ENCODE measurements around the gene LRSAM1.
A peak's percentile ranks its signal among the peaks of the same experiment; 100 is the strongest.

Gene LRSAM1

DNA sequence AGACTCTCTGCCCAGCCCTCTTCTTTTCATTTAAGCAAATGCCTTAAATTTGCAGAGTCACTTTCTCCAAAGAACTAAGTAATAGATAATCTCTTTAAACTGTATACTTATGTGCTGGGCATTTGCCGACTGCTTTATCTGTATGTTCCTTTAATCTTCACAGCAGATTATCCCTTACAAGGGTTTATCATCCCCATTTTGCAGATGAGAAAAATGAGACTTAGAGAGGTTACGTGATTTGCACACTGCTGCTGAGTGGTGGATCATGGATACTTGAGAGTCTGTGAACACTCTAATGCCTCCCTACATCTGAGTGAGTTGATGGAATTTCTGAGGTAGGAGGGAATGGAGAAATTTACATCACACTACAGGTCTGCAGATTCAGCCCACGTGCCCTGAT is 23.0 kb upstream of the LRSAM1 start:
- DNase-seq, result no peak

DNA sequence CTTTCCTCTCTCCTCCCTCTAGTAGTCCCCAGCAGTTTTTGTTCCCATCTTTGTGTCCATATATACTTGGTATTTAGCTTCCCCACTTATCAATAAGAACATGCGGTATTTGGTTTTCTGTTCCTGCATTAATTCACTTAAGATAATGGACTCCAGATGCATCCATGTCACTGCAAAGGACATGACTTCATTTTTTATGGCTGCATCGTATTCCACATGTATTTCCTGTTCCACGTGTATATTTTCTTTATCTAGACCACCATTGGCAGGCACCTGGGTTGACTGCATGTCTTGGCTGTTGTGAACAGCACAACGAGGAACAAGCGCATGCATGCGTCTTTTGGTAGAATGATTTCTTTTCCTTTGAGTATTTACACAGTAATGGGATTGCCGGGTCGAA is 20.9 kb upstream of the LRSAM1 start:
- DNase-seq, result no peak

DNA sequence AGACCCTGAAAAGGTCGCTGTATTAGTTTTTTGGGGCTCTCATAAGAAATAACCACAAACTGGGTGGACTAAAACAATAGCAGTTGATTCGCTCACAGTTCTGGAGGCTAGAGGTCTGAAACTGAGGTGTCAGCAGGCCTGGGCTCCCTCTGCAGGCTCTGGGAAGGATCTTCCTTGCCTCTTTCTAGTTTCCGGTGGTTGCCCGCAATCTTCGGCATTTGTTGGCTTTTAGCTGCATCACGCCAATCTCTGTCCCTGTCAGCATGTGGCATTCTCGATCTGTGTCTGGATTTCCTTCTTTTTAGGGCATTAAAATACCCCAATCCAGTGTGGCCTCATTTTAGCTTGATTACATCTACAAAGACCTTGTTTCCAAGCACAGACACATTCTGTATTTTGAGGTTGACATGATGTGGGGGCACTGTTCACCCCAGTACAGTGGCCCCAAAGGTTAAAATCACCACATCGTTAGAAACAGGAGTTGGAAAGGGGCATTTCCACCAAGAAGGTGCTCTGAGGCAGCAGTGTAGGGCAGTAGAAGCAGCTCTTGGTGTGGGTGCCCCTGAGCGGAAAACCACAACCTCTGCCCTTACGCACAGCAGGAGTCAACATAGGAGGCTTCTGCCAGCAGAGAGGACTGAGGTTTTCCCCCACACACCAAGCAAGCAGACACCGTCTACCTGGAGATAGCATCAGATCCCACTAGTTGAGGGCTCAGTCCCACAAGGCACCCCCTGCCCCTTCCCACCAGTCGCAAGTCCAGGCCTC is 13.6 kb upstream of the LRSAM1 start:
- peak; percentile 46 for DNase-seq

DNA sequence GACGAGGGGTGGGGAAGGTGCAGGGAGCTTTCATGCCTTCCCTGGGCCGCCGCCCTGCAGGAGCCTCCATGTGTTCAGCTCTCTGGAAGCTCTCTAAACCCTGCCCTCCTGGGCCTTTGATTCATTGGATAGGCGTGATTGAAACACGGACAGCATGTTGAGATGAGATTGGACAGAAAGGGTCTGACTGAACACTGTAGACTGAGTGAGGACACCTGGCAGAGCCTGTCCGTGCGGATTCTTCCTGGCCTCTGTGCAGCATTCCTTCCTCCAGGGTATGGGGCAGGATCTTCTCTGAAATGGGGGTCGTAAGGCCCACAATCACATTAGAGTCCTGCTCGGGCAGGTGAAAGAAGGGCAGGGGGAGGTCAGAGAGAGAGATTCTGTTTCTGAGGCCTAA is 12.9 kb upstream of the LRSAM1 start:
- no peak for DNase-seq

DNA sequence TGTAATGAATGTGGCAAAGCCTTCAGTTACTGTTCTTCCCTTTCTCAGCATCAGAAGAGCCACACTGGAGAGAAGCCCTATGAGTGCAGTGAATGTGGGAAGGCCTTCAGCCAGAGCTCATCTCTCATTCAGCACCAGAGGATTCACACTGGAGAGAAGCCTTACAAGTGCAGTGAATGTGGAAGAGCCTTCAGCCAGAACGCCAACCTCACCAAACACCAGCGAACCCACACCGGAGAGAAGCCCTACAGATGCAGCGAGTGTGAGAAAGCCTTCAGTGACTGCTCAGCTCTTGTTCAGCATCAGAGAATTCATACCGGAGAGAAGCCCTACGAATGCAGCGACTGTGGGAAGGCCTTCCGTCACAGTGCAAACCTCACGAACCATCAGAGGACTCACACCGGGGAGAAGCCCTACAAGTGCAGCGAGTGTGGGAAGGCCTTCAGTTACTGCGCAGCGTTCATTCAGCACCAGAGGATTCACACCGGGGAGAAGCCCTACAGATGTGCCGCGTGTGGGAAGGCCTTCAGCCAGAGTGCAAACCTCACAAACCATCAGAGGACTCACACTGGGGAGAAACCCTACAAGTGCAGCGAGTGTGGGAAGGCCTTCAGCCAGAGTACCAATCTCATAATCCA is 6.9 kb upstream of the LRSAM1 start:
- DNase-seq, result peak; percentile 57

DNA sequence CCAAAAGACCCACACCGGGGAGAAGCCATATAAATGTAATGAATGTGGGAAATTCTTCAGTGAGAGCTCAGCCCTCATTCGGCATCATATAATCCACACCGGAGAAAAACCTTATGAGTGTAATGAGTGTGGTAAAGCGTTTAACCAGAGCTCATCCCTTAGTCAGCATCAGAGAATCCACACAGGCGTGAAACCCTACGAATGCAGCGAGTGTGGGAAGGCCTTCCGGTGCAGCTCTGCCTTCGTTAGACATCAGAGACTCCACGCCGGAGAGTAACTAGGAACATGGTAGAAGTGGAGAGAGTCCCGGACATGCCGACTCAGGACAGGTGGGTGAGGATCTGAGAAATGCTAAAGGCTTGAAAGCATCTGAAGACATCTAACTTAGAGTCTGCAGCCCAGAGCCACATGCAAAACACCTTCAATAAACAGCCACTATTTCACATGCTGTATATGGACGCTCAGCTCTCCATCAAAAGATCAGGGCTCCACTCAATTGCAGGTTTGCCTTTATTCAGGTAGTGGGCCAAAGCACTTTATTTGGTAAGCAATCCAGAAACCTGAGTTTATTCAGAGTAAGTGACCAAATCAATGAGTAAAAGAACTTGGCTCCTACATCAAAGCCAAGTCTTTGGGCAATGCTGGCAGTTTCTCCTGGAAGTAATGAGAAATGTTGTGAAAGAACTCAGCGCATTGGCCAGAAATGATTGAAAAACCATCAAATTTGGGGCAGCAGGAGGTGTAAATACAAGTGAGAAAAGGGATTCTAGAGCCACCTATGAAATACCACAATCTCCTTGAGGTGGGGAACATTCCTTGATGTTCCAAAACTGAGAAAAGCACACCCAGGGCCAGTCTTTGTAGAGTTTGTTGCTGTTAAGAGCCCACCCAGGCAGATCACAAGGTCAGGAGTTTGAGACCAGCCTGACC is 6.1 kb upstream of the LRSAM1 start:
- peak; percentile 54 for DNase-seq

DNA sequence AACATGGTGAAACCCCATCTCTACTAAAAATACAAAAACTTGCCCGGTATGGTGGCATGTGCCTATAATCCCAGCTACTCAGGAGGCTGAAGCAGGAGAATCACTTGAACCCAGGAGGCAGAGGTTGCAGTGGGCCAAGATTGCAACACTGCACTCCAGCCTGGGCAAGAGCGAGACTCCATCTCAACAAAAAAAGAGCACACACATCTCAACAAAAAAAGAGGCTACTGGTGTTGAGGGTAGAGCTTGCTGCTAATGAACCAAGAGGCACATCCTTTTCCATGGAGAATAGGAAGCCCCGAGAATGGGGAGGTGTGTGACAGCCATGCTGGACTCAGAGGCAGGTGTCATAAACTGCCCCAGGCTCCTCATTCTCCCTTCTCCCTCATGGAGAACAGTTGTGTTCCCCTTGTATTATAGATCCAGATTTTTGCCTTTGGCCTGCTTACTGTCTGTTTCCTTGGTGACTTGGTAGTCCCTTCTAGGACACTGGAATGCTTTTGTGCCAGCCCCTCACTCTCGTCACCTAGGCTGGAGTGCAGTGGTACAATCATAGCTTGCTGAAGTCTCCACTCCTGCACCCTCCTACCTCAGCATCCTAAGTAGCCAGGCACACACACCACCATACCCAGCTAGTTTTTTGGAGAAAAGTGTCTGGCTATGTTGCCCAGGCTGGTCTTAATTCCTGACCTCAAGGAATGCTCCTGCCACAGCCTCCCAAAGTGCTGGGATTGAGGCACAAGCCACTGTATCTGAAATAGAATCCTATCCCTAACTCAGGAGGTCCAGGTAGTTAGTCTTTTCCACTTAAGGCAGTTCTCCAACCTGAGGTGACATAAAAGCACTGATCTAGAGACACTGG is 5.2 kb upstream of the LRSAM1 start:
- peak; percentile 59 for DNase-seq

DNA sequence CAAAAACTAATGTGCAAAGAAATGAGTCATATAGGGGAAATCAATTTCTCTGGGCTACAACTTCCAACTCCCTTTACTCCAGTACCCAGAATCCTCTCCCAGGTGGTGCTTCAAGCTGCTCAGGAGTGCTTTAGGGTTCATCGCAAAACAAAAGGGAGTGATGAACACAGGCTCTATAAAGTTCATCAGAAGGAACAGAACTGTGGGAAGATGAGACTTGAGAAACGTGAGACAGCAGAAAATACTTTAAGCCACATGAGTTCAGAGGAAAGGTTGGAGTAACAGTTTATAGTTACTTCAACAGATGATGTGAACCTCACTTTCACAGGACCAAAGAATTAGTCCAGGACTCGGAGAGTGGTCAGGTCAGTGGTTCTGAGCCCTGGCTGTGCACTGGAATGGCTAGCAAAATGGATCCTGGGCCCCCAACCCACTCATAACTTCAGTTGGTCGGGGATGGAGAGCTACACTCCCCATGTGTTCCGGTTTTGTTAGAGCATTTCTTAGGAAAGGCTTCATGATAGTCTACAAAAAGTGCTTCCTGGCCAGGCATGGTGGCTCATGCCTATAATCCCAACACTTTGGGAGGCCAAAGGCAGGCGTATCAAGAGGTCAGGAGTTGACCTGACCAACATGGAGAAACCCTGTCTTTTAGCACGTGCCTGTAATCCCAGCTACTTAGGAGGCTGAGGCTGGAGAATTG is 4.4 kb upstream of the LRSAM1 start:
- DNase-seq, result no peak

DNA sequence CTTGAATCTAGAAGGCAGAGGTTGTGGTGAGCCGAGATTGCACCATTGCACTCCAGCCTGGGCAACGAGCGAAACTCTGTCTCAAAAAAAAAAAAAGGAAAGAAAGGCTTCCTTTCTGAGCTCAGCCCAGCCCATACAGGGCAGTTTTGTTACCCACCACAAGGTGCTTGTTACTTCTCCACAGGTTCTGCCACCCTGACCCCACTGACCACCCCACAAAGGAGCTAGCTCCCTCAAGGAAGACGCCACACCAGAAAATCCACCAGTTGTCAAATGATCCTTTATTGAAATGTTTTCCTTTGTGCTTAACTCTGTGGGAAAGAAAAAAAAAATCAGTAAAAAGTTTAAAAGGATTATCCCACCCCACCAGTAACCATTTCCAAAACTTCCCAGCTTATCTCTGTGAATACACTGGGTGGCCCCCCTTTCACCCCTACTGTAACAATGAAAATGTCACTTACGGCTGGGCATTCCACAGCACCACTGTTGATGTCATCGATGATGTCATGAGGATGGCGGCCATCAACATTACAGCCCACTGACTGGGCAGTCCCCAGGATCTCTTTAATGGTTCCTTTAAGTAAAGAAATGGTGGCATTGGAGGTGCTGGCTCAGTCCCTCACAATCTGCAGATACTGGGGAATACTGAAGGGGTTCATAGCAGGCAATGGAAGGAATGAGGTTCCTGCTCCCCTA is 3.7 kb upstream of the LRSAM1 start:
- peak; percentile 44 for DNase-seq

DNA sequence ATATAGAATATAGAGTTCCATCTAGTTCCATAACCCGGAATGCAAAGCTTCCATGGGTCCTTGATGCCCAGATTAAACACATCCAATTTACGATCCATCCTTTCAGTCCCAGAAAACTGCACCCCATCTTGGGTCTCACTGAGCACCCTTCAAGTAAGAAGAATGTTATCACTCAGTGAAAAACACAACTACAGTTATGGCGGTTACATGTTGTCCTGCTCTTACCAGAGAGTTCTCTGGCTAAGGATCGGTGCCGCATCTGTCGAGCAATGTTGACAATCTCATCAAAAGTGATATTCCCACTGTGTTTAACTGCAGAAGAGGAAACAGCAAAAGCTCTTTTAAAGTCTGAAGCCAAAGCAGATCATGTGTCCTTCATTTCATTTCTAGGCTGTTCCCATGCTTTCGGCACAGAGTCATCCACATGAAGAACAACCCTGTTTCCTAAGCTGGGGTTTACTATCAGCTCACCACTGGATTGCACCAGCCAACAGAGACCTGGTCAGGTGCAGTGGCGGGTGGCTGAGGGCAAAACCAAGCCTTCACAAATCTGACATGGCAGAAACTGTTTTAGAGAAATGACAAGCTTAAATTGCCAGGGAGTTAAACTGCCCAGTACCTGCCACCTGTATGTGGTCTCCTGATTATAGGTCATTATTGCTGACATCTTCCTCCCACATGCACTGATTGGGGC is 3.1 kb upstream of the LRSAM1 start:
- DNase-seq, result no peak

DNA sequence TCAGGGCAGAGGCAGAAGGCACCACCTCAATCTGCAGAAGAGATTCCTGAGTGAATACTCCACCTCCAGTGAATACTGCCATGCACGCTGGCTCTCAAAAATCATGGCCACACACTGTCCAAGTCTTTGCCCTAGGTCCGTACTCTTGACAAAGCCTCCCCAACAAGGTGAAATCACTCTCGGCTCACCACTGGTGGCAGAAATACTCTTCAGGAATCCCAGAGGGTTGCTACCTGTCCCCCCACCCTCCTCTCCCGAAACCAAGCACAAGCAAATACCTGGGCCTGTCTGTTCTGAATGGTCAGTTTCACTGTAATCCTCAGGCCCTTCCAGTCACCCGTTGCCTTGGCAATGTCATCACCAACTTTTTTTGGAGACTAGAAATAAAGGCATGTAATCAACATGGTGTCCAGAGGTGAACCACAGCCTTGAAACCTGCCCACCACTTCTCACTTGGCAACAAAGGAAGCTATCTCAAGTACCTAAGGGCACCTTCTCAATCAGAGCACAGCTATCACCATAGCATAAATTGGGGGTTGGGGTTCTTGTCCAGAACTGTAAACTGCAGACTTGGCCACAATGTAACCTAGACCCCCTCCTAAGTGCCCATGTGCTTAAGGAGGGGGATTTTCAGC is 1.9 kb upstream of the LRSAM1 start:
- no peak for DNase-seq

DNA sequence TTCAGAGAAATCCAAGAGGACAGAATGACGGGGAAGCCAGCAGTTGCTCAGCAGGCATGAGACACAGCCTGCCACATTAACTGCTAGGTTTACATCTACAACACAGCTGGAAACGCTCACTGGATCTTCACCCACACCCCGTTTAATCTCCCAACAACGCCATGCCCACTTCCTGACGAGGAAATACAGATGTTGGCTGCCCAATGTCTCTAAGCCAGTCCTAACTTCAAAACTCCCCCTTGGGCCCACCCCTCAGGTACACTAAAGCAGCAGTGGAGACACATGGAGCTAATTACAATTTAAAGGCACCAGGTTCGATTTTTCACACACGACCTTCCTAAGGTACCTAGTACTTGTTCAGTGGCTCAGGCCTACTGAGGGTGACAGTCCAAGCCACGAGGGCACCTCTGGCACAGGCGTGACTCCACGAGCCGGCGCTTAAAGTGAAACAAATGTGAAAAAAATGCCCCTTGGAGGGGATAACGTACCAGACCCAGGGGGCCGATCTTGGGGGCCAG is 1.0 kb upstream of the LRSAM1 start:
- no peak for DNase-seq

DNA sequence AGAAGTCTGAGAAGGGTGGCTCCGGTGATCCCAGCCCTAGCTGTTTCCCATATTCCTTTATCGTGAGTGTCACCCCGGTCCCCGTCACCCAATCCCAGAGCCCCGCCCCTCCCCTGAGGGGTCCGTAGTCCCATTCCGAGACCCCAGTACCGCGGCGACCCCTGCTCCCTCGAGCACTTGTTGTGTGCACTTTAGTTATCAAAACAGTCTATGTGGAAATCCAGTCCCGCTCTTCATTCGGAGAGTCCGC is 223 bp downstream of the LRSAM1 start:
- DNase-seq, result no peak

DNA sequence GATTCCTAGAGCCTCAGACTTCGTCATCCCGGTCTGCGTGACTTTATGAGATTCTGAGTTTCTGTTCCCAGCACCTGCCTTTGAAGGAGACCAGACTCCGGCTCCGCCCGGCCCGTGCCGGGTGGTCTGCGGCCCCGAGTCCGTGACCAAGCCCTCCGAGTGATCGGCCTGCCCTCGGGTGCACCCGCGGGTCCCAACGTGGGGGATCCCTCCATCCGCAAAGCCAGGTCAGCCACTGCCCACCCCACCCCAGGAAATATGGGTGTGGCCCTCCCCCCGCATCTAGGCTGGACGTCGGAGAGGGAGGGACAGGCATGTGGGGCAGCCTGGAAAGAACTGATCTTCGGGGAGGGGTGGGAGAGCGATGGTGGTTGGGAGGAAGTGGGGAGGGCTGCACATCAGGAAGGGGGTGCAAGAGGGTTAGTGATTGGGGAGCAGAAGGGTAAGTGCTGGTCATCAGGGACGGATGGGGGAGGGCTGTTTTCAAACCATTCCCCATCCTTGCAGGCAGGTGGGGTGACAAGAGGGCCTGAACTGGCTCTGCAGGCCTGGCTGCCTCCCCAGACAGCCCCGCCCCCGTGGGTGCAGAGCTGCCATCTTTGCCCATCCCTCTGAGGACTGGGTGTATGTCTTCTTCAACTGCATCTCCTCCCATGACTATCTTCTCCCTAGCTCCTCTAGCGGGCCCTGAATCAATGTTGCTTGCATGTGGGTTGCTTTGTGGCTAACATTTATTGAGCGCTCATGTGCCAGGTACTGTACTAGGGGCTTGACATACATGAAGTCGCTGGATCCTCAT is 747 bp downstream of the LRSAM1 start:
- DNase-seq, result peak; percentile 72

DNA sequence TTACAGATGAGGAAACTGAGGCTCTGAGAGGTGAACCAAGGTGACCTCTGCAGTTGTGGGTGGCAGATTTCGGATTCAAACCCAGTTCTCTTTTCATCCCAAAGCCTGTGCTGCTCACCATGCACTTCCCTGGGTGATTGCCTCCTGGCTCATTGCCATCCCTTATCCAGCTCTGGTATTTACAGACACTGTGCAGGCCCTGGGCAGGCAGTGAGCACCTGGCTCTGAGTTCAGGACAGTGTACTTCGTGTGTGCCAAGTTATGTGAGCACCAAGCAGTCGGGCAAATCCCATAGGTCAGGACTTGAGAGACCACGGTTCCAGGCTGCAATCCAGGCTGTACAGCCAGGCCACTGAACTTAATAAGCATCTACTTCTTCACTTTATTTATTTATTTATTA is 1.4 kb downstream of the LRSAM1 start:
- no peak for DNase-seq

DNA sequence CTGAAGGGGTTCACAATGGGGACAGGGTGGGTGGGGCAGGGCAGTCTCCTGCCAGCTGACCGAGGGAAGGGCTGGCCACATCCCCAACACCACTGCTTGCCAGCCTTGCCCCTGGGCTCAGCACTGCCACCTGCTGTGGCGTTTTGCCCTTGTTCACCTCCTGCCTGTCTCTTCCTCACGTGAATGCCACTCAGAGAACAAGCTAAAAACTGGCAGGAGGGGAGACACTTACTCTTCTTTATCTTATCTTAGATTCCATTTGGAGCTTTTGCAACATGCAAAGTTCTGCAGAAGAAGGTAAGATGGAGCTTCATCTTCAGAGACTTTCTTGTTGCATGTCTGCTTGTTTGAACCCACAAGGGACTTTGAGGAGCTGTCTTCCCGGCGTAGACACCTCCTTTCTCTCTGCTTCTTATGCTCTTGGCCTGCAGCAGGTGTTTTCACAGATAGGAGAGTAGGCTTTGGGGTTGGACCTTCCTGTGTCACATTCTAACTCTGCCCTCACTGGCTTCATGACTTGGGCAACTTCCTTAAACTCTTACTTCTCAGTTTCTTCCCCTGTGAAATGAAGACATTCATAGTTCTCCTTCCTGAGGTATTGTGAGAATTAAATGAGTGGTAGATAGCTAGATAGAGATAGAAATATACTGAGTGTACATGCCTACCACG is 4.1 kb downstream of the LRSAM1 start:
- DNase-seq, result peak; percentile 50

DNA sequence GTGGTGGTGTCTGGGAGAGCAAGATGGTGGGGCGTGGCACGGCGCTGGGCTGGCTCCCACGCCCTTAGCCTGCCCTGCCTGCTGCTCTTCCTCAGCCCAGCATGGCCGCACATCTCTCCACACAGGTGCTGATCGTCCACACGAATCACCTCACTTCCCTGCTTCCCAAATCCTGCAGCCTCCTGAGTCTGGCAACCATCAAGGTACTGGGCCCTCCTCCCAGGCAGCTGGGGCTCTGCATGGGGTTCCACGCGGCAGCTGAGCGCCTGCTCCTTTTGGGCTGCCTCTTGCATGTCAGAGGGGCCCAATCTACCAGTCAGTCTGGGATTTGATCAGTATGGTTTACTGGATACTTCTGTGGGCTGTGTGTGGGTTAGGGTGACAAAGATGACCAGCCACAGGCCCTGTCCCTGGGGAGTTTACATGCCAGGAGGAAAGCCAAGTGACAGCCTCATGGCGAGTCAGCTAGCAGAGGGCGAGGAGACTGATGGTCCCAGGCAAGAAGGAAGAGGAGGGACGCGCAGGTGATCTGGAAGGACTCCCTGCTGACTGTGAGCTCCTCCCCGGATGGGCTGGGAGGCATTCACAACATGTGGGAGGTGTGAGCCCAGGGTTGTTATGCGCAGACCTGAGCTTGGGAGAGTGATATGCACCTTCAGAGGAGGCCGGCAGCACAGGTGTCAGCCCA is 6.0 kb downstream of the LRSAM1 start:
- DNase-seq, result no peak

DNA sequence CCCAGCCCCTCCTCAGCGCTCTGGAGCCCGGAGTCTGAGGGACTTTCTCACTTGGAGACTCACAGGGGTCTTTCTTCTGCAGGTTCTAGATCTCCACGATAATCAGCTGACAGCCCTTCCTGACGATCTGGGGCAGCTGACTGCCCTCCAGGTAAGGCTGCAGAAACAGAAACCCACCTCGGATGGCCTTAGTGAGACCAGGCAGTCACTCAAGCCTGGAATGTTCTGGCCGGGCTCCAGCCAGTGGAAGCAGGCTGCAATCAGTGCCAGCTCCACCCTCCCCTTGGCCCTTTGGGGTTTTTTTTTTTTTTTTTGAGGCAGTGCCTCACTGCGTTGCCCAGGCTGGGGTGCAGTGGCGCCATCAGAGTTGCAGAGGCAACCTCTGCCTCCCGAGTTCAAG is 7.6 kb downstream of the LRSAM1 start:
- no peak for DNase-seq
